HG02642 (cell line): ENCODE measurements around the gene RAB4B.
"Not testable (repeated sequence)": the region's sequence is repeated elsewhere in the genome, so short reads cannot be mapped to it uniquely, and the experiment has no call there.

Experiments used
- ATAC-seq: cut with Tn5 transposase; IDR thresholded peaks from one replicate; pipeline ENCODE4 v1.9.1; 2021; ENCODE audit warnings: mild to moderate bottlenecking; ENCODE audit not compliant: unreplicated experiment, poor library complexity

RAB4B gene

GRCh38 chr19:40838477-40838876, 60.4 kb downstream of the RAB4B start:
- not testable (repeated sequence) for ATAC-seq

- not testable (repeated sequence) for ATAC-seq
These were observed 64.0 kb downstream of the RAB4B start for GRCh38 chr19:40842012-40842411.

GRCh38 chr19:40842997-40843652, 65.1 kb downstream of the RAB4B start:
- ATAC-seq, result not testable (repeated sequence)

GRCh38 chr19:40843653-40844052, 65.6 kb downstream of the RAB4B start:
- not testable (repeated sequence) for ATAC-seq
